A549 (cell line): Measurements from ENCODE around the gene TBC1D10A. TPM values are rescaled to one million over a fixed set of nuclear protein-coding genes. Genes with fewer than 3 reads are reported as not detected.

Experiments
- ATAC-seq, 2 experiments: fragments of 200-7000 bp in 1 of 2; fragments of >200 bp in 1 of 2; cut with Nextera tagmentation in 1 of 2; cut with Tn5 transposase in 1 of 2; 3 replicates each; pipeline versions ENCODE4 v1.8.0 to v1.9.1; 2018 to 2020; ENCODE audit warnings: mild to moderate bottlenecking in 1 of 2, moderate library complexity in 1 of 2
- CTCF ChIA-PET: fragments of 300-600 bp; sonication (Branson Sonifier 250); formaldehyde crosslinking; extraction: SDS; loops from one replicate; lab custom pipeline; 2021; ENCODE audit warnings: antibody characterized with exemption, inconsistent platforms; lab: Yijun Ruan, JAX
- POLR2A ChIA-PET: fragments of 350-600 bp; formaldehyde crosslinking; extraction: SDS; loops from one replicate; lab custom pipeline; 2021; ENCODE audit warnings: antibody characterized with exemption, inconsistent platforms; lab: Yijun Ruan, JAX
- DNase-seq, 2 experiments: peaks; one replicate each; pipeline versions ENCODE4 v3.0.0 to v3.0.0-alpha.2; 2011 to 2016; ENCODE audit warnings: low read depth in 1 of 2, low spot score in 1 of 2
- FAIRE-seq: peaks from 2 replicates; lab custom pipeline; 2011; peaks lifted over from hg19 to GRCh38; lab: Jason Lieb, UNC
- H3K27ac ChIP-seq, 2 experiments: fragments of >200 bp; sonication (Bioruptor Twin); formaldehyde crosslinking; 3 replicates each; pipeline ENCODE4 v1.5.1; 2016 to 2017
- H3K4me1 ChIP-seq: fragments of >200 bp; sonication (Bioruptor Twin); formaldehyde crosslinking; 3 replicates; pipeline ENCODE4 v1.6.1; 2016
- H3K4me2 ChIP-seq: fragments of >200 bp; sonication (Bioruptor Twin); formaldehyde crosslinking; 3 replicates; pipeline ENCODE4 v1.6.1; 2016
- H3K4me3 ChIP-seq: fragments of >200 bp; sonication (Bioruptor Twin); formaldehyde crosslinking; 3 replicates; pipeline ENCODE4 v1.5.1; 2016
- H3K9me3 ChIP-seq: fragments of >200 bp; sonication (Bioruptor Twin); formaldehyde crosslinking; 3 replicates; pipeline ENCODE4 v1.6.1; 2016
- CHD2 ChIP-seq: fragments of 150-350 bp; IDR thresholded peaks from 2 replicates; pipeline ENCODE4 v1.6.1; 2014; ENCODE audit warnings: low read length; ENCODE audit not compliant: partially characterized antibody
- EHF ChIP-seq: fragments of 250-450 bp; sonication (Bioruptor Pico); IDR thresholded peaks from 2 replicates; pipeline ENCODE4 v1.5.0; 2020; ENCODE audit warnings: mild to moderate bottlenecking
- FOXS1 ChIP-seq: fragments of 250-450 bp; sonication (Bioruptor Pico); IDR thresholded peaks from 2 replicates; pipeline ENCODE4 v1.5.0; 2020; ENCODE audit warnings: mild to moderate bottlenecking, moderate library complexity
- JUN ChIP-seq, 2 experiments: fragments of >200 bp; sonication (Bioruptor Twin); formaldehyde crosslinking; IDR thresholded peaks; 2 replicates in 1 of 2; 3 replicates in 1 of 2; pipeline ENCODE4 v1.6.1; 2016 to 2017
- NFE2L2 ChIP-seq: fragments of 150-350 bp; conservative IDR thresholded peaks from 2 replicates; pipeline ENCODE4 v1.6.1; 2014; ENCODE audit warnings: low read length
- NPAS2 ChIP-seq: fragments of 250-450 bp; sonication (Bioruptor Pico); IDR thresholded peaks from 2 replicates; pipeline ENCODE4 v1.8.0; 2022; ENCODE audit warnings: mild to moderate bottlenecking, moderate library complexity, borderline replicate concordance
- NR3C1 ChIP-seq: fragments of >200 bp; sonication (Bioruptor Twin); formaldehyde crosslinking; IDR thresholded peaks from 3 replicates; pipeline ENCODE4 v1.6.1; 2017
- PHF8 ChIP-seq: fragments of 200-600 bp; sonication (generic); IDR thresholded peaks from 2 replicates; pipeline ENCODE4 v1.6.1; 2016; ENCODE audit warnings: low read depth, mild to moderate bottlenecking, antibody characterized with exemption, moderate library complexity, borderline replicate concordance
- POLR2A ChIP-seq: IDR thresholded peaks from 2 replicates; pipeline ENCODE4 v1.6.1; 2012; ENCODE audit warnings: mild to moderate bottlenecking, low read length
- POLR2AphosphoS2 ChIP-seq: conservative IDR thresholded peaks from 2 replicates; pipeline ENCODE4 v1.6.1; 2012; ENCODE audit warnings: low read length, improper control_type of control experiment, inconsistent platforms
- RAD21 ChIP-seq, 2 experiments: fragments of >200 bp in 1 of 2; sonication (Bioruptor Twin) in 1 of 2; formaldehyde crosslinking in 1 of 2; IDR thresholded peaks in 1 of 2; conservative IDR thresholded peaks in 1 of 2; 2 replicates in 1 of 2; 3 replicates in 1 of 2; pipeline ENCODE4 v1.6.1; 2012 to 2018; ENCODE audit warnings: inconsistent platforms in 1 of 2
- RCOR1 ChIP-seq: fragments of 150-350 bp; IDR thresholded peaks from 2 replicates; pipeline ENCODE4 v1.6.1; 2014; ENCODE audit warnings: antibody characterized with exemption, low read length, low read depth
- RFX5 ChIP-seq: fragments of 450-650 bp; IDR thresholded peaks from 2 replicates; pipeline ENCODE4 v1.7.1; 2014; ENCODE audit warnings: antibody characterized with exemption, mild to moderate bottlenecking, moderate library complexity
- ZNF302 ChIP-seq: fragments of 250-450 bp; sonication (Bioruptor Pico); IDR thresholded peaks from 2 replicates; pipeline ENCODE4 v1.9.0; 2021; ENCODE audit warnings: inconsistent platforms, mild to moderate bottlenecking, moderate library complexity
- WGBS: methylation state at CpG from one replicate; pipeline ENCODE4 v1.1.6; 2017; ENCODE audit errors: missing lambda C conversion rate; 5-methylcytosine and 5-hydroxymethylcytosine counted together
- polyA minus RNA-seq: library from RNA; depleted of rRNA, polyadenylated mRNA; stranded (reverse); fragments of >200 nt; gene quantifications from 2 replicates; pipeline ENCODE4 v1.2.3, GENCODE V29; 2011; rRNA and poly(A)+ RNA removed
- polyA plus RNA-seq, 4 experiments: library from polyadenylated mRNA; depleted of rRNA in 3 of 4; stranded (reverse); fragments of >200 nt; fragmentation: RNase III in 1 of 4; extraction: RNeasy Plus Mini Kit Qiagen cat#74134 plus additional on column Dnase treatment in 1 of 4; gene quantifications; 2 replicates in 3 of 4; 3 replicates in 1 of 4; pipeline ENCODE4 v1.2.3, GENCODE V29; 2011 to 2017
- TF ChIP-seq, protein P1 (sequence below): fragments of 200-600 bp; sonication (generic); IDR thresholded peaks from 2 replicates; pipeline ENCODE4 v1.6.1; 2016; ENCODE audit warnings: antibody characterized with exemption, mild to moderate bottlenecking, moderate library complexity
- TF ChIP-seq, protein P2 (sequence below): IDR thresholded peaks from 2 replicates; pipeline ENCODE4 v1.6.1; 2012
- TF ChIP-seq, protein P3 (sequence below): fragments of >200 bp; sonication (Bioruptor Twin); formaldehyde crosslinking; IDR thresholded peaks from 3 replicates; pipeline ENCODE4 v1.5.1; 2016
- TF ChIP-seq, protein P4 (sequence below): fragments of 250-450 bp; sonication (Bioruptor Pico); IDR thresholded peaks from 2 replicates; pipeline ENCODE4 v1.5.0; 2020; ENCODE audit warnings: low read depth, mild to moderate bottlenecking, moderate library complexity

TBC1D10A gene, protein sequence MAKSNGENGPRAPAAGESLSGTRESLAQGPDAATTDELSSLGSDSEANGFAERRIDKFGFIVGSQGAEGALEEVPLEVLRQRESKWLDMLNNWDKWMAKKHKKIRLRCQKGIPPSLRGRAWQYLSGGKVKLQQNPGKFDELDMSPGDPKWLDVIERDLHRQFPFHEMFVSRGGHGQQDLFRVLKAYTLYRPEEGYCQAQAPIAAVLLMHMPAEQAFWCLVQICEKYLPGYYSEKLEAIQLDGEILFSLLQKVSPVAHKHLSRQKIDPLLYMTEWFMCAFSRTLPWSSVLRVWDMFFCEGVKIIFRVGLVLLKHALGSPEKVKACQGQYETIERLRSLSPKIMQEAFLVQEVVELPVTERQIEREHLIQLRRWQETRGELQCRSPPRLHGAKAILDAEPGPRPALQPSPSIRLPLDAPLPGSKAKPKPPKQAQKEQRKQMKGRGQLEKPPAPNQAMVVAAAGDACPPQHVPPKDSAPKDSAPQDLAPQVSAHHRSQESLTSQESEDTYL
- polyA plus RNA-seq (2011; rRNA removed) (5.4 and 5.8 TPM in 2 replicates), polyA plus RNA-seq (2017; fragmentation: RNase III; extraction: RNeasy Plus Mini Kit Qiagen cat#74134 plus additional on column Dnase treatment) (6.8 to 9.0 TPM (median 8.7 TPM) in 3 replicates), polyA minus RNA-seq (6.1 and 9.3 TPM in 2 replicates)
- 8.2 and 11.8 TPM in 2 replicates for polyA plus RNA-seq (2012; cell fraction: cytosol; rRNA removed)
- 26.1 and 26.3 TPM in 2 replicates for polyA plus RNA-seq (2012; cell fraction: nucleus; rRNA removed)

DNA sequence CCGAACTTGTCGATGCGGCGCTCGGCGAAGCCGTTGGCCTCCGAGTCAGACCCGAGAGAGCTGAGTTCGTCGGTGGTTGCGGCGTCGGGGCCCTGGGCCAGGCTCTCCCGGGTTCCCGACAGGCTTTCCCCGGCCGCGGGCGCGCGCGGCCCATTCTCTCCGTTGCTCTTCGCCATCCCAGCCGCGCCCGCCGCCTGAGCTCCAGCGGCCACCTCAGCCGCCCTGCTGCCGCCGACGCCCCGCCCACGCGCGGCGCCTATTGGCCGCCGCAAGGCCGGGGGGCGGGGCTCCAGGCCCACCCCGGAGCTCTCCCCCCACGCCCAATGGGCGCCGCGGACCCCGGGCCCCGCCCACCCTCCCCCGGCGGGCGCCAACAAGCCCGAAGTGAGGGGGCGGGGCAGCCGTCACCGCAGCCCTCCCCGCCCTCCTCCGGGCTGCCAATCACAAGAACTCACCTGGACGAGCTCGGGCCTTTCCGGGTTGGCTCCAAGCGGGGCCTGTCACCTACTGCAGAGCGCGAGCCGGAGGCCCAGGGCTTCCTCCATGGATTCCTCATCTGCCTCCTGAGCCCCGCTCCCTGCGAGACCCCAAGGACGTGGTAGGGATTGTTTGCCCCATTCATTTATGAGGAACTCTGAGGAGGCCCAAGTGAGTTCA is at the start of gene TBC1D10A:
Gene TBC1D10A (minus strand): TSS at position 236 of the 657 bp plus-strand sequence. CDS start 60 bp downstream, at position 176.
- ChIA-PET CTCF (interaction anchor here (0.8 to 2.5 kb wide), 5 partner anchors 7 to 71 kb away, joined by 3 to 7 read pairs (median 5); no protein-coding TSS in a partner anchor), POLR2A (interaction anchor here (0.8 to 1.3 kb wide), 4 partner anchors 8 to 39 kb away, joined by 3 to 13 read pairs (median 4); partner anchors contain the start of genes CCDC157 and SF3A1)
- FAIRE-seq (no peak), ATAC-seq (peak; percentile 80 to 86), DNase-seq (peak; percentile 80 to 87)
- TF ChIP-seq POLR2A = peak; percentile 20; the same call in 1 of the 2 replicates
- TF ChIP-seq, protein P1, sequence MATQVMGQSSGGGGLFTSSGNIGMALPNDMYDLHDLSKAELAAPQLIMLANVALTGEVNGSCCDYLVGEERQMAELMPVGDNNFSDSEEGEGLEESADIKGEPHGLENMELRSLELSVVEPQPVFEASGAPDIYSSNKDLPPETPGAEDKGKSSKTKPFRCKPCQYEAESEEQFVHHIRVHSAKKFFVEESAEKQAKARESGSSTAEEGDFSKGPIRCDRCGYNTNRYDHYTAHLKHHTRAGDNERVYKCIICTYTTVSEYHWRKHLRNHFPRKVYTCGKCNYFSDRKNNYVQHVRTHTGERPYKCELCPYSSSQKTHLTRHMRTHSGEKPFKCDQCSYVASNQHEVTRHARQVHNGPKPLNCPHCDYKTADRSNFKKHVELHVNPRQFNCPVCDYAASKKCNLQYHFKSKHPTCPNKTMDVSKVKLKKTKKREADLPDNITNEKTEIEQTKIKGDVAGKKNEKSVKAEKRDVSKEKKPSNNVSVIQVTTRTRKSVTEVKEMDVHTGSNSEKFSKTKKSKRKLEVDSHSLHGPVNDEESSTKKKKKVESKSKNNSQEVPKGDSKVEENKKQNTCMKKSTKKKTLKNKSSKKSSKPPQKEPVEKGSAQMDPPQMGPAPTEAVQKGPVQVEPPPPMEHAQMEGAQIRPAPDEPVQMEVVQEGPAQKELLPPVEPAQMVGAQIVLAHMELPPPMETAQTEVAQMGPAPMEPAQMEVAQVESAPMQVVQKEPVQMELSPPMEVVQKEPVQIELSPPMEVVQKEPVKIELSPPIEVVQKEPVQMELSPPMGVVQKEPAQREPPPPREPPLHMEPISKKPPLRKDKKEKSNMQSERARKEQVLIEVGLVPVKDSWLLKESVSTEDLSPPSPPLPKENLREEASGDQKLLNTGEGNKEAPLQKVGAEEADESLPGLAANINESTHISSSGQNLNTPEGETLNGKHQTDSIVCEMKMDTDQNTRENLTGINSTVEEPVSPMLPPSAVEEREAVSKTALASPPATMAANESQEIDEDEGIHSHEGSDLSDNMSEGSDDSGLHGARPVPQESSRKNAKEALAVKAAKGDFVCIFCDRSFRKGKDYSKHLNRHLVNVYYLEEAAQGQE = no peak
- TF ChIP-seq, protein P2, sequence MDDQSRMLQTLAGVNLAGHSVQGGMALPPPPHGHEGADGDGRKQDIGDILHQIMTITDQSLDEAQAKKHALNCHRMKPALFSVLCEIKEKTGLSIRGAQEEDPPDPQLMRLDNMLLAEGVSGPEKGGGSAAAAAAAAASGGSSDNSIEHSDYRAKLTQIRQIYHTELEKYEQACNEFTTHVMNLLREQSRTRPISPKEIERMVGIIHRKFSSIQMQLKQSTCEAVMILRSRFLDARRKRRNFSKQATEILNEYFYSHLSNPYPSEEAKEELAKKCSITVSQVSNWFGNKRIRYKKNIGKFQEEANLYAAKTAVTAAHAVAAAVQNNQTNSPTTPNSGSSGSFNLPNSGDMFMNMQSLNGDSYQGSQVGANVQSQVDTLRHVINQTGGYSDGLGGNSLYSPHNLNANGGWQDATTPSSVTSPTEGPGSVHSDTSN = peak; percentile 85
- no peak for TF ChIP-seq FOXS1 (CRISPR knock-in tag)
- peak in 1 of 2 experiments; percentile 32; a peak in 1 of 5 replicates for TF ChIP-seq JUN (IDR thresholded peaks at IDR 0.05)
- Histone ChIP-seq H3K4me2 (peak within 1 kb of the TSS; percentile 93), H3K4me3 (peak within 1 kb of the TSS; percentile 78), H3K9me3 (no peaks in the 10 kb centered on the region), H3K4me1 (peaks cover 24% of the 10 kb centered on the region), H3K27ac (peak within 1 kb of the TSS; percentile 74 to 96)
- 4% methylated on average over 3 of the region's 69 CpGs for WGBS

DNA sequence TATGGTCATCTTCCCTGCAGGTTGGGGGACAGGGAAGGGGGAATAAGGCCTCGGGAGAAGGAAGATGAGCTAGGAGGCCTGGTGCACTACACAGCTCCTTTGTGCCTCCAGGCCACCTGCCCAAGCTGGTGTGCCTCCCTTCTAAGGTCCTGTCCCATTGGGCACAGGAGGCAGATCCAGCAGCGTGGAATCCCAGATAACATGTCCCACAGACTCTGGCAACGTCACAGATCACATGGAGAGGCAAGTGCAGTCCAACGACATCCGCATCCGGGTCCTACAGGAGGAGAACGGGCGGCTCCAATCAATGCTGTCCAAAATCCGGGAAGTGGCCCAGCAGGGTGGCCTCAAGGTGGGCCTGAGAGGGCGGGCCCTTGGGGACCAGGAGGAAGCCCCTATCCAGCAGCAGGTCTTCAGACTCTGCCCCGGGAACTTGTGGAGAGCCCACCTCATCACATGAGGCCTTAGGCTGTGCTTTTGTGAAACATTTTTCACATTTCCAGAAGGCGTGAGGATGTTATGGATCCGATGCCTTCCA is 48.6 kb upstream of the TBC1D10A start:
- no peaks in the 10 kb centered on the region for H3K9me3 ChIP-seq
- TF ChIP-seq RFX5 (no peak), POLR2AphosphoS2 (no peak), CHD2 (no peak)
- H3K4me3 ChIP-seq = no peak overlapping the region
- 86% methylated on average over 7 of the region's 13 CpGs for WGBS
- no peak for FAIRE-seq
- POLR2A ChIA-PET = no interaction called here
- no peaks in the 10 kb centered on the region for H3K4me1 ChIP-seq
- H3K4me2 ChIP-seq = no peak overlapping the region
- no peak for ATAC-seq
- no peak for DNase-seq
- no peak overlapping the region for H3K27ac ChIP-seq
- CTCF ChIA-PET = interaction anchor here (0.6 to 1.2 kb wide), 2 partner anchors 12 to 19 kb away, joined by 3 read pairs; partner anchors contain the start of genes CCDC157 and SF3A1

DNA sequence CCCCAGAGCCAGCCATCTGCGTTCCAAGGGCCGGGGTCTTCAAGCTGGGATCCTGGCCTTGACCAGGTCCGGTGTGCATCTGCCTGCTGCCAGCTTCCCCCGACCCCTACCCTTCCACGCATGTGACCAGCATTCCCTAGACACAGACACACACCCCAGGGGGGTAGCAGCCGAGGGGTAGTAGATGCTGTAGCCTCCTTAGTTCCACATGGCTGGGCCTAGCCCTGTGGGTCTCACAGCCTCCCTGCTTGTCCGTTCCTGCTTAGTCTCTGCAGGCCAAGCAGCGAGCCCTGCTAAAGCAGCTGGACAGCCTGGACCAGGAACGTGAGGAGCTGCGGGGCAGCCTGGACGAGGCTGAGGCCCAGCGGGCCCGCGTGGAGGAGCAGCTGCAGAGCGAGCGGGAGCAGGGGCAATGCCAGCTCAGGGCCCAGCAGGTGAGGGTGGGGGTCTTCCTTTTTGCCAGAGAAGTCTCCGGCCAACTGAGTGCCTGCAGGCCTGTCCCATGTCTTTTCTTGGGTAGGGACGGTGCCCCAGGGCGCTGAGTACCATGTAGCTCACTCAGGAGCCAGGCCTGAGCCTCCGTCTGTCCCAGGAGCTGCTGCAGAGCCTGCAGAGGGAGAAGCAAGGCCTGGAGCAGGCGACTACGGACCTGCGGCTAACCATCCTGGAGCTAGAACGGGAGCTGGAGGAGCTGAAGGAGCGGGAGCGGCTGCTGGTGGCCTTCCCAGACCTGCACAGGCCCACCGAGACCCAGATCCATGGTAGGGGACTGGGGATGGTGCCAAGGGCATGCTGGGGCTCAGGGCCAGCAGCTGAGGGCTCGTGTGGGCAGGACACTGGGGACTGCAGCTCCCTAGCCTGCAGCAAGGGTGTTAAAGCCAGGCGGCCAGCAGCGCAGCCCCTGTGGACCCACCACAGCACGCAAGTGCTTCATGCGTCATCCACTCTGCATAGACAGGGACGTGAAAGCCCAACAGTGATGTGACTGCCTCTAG is 46.9 kb upstream of the TBC1D10A start:
- CTCF ChIA-PET = interaction anchor here (1.6 kb wide), 1 partner anchor 86 kb away, joined by 4 read pairs; no protein-coding TSS in a partner anchor
- no peak overlapping the region for H3K4me3 ChIP-seq
- no peaks in the 10 kb centered on the region for H3K4me1 ChIP-seq
- FAIRE-seq (no peak), DNase-seq (no peak), ATAC-seq (peak; percentile 5 to 20; a peak in 2 of 6 replicates)
- H3K9me3 ChIP-seq = no peaks in the 10 kb centered on the region
- H3K4me2 ChIP-seq = no peak overlapping the region
- POLR2A ChIA-PET = no interaction called here
- H3K27ac ChIP-seq = no peak overlapping the region
- WGBS = 91% methylated on average over 19 of the region's 33 CpGs
- TF ChIP-seq RAD21 (conservative IDR thresholded peaks at IDR 0.05 in 1 of 2, IDR thresholded peaks at IDR 0.05 in 1 of 2) (no peak), ZNF302 (CRISPR knock-in tag) (no peak), EHF (no peak), RCOR1 (no peak), CHD2 (no peak), NPAS2 (CRISPR knock-in tag) (no peak), NFE2L2 (no peak), FOXS1 (CRISPR knock-in tag) (no peak), NR3C1 (no peak), PHF8 (no peak)
- TF ChIP-seq, protein P3, sequence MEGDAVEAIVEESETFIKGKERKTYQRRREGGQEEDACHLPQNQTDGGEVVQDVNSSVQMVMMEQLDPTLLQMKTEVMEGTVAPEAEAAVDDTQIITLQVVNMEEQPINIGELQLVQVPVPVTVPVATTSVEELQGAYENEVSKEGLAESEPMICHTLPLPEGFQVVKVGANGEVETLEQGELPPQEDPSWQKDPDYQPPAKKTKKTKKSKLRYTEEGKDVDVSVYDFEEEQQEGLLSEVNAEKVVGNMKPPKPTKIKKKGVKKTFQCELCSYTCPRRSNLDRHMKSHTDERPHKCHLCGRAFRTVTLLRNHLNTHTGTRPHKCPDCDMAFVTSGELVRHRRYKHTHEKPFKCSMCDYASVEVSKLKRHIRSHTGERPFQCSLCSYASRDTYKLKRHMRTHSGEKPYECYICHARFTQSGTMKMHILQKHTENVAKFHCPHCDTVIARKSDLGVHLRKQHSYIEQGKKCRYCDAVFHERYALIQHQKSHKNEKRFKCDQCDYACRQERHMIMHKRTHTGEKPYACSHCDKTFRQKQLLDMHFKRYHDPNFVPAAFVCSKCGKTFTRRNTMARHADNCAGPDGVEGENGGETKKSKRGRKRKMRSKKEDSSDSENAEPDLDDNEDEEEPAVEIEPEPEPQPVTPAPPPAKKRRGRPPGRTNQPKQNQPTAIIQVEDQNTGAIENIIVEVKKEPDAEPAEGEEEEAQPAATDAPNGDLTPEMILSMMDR = no peak
- TF ChIP-seq, protein P4, sequence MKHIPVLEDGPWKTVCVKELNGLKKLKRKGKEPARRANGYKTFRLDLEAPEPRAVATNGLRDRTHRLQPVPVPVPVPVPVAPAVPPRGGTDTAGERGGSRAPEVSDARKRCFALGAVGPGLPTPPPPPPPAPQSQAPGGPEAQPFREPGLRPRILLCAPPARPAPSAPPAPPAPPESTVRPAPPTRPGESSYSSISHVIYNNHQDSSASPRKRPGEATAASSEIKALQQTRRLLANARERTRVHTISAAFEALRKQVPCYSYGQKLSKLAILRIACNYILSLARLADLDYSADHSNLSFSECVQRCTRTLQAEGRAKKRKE (CRISPR knock-in tag) = no peak
